GM12875 (cell line): Measurements from ENCODE around the gene TAF6.

Experiments used
- H3K4me3 ChIP-seq: one replicate; pipeline ENCODE4 v1.5.1; 2011; ENCODE audit warnings: low read depth, low read length, control low read depth
- CTCF ChIP-seq: IDR thresholded peaks from 2 replicates; pipeline ENCODE4 v1.5.1; 2011; ENCODE audit warnings: low read depth, mild to moderate bottlenecking, control low read depth, inconsistent platforms, low read length, moderate library complexity, borderline replicate concordance; ENCODE audit not compliant: insufficient read depth

The TAF6 gene

GRCh38 chr7:100107125-100107737, 11.9 kb downstream of the TAF6 start:
- no peak overlapping the region for H3K4me3 ChIP-seq
- no peak for TF ChIP-seq CTCF

GRCh38 chr7:100106633-100107032, 12.5 kb downstream of the TAF6 start:
- H3K4me3 ChIP-seq: no peak overlapping the region
- TF ChIP-seq CTCF: no peak

- TF ChIP-seq CTCF: no peak
- no peak overlapping the region for H3K4me3 ChIP-seq
Observed at GRCh38 chr7:100105534-100105933, 13.6 kb downstream of the TAF6 start.

- no peak for TF ChIP-seq CTCF
- no peak overlapping the region for H3K4me3 ChIP-seq
Observed at GRCh38 chr7:100102950-100103840, 16.0 kb downstream of the TAF6 start.

GRCh38 chr7:100101016-100101862, 17.9 kb downstream of the TAF6 start, which contains the start of the genes AP4M1 and MCM7:
AP4M1 (plus strand) TSS chr7:100101643; CDS start chr7:100101715, 72 bp downstream.
MCM7 (minus strand) TSS chr7:100101397; CDS start chr7:100101294, 103 bp downstream.
- no peak for TF ChIP-seq CTCF
- peak within 1 kb of the TSS; percentile 82 for H3K4me3 ChIP-seq

- no peak for TF ChIP-seq CTCF
Observed at GRCh38 chr7:100100420-100101015, 18.6 kb downstream of the TAF6 start.

More at GRCh38 chr7:100100420-100101015, 18.6 kb downstream of the TAF6 start:
- peak overlapping the region; percentile 82 for H3K4me3 ChIP-seq
